Mammary epithelial cell (primary cell): ENCODE measurements around the gene NKD2.

ENCODE experiments used
- CTCF ChIP-seq, 2 donors: IDR thresholded peaks in 1 of 2; conservative IDR thresholded peaks in 1 of 2; 2 replicates each; pipeline ENCODE4 v1.5.1; 2011 to 2012; ENCODE audit warnings: inconsistent platforms in 2 of 2, low read length in 2 of 2, mild to moderate bottlenecking in 2 of 2, control low read depth in 1 of 2, low read depth in 1 of 2; ENCODE audit not compliant: insufficient read depth in 1 of 2; ENCODE audit errors: extremely low read depth in 1 of 2
- EZH2 ChIP-seq: IDR thresholded peaks from 2 replicates; pipeline ENCODE4 v1.6.1; 2012; ENCODE audit warnings: low read length, inconsistent platforms, borderline replicate concordance

GRCh38 chr5:1077026-1077425 lies 68.4 kb downstream of the NKD2 start:
- TF ChIP-seq CTCF (conservative IDR thresholded peaks at IDR 0.05 in 1 of 2, IDR thresholded peaks at IDR 0.05 in 1 of 2; ENCODE audit: extremely low read depth in 1 of 2, insufficient read depth in 1 of 2, low read depth in 1 of 2, low read length in 2 of 2) (no peak), EZH2 (no peak)
